Measurements from ENCODE around the gene LY6G6F. TPM values are rescaled to one million over a fixed set of nuclear protein-coding genes. Genes with fewer than 3 reads are reported as not detected.

Gene LY6G6F
- total and polyA plus RNA-seq, 2 of the 13 experiments (the other 11 are each of a cell fraction or from before 2014, with no cell fraction given), result not detected

DNA sequence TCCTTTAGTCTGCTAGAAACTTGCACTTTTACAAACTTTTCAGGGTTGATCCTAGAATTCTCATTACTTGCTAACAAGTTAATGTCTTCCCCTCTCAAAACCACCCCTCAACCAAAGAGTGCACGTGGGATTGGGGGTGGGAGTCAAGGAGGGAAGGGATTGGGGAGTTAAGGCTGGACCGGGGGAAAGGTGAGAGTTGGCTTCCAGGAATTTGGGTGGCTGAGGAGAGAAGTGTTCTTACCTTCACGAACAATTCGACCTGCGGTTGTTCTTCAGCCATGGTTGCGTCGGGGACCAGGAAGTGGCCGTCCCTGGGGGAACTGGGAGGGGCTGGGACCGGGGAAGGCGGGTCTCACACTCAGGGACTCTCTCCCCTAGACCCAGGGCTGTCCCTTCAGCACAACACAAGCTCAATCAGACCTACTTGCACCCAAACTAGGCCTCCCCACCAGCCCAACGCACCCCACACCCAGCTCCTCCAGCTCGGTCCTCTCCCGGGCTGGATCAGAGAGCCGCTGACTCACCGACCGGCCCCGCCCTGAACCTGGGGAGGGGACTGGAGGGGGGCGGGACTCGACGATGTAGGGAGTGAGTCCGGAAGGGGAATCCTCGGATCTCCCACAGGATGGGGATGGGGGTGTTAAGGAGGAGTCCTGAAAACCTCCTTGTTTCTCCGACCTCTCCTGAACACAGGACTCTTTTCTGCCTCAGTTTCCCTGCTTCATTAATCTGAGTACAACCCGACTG lies 29.5 kb downstream of the LY6G6F start, which contains the start of gene CLIC1 (continued):
- TF ChIP-seq, protein P1, sequence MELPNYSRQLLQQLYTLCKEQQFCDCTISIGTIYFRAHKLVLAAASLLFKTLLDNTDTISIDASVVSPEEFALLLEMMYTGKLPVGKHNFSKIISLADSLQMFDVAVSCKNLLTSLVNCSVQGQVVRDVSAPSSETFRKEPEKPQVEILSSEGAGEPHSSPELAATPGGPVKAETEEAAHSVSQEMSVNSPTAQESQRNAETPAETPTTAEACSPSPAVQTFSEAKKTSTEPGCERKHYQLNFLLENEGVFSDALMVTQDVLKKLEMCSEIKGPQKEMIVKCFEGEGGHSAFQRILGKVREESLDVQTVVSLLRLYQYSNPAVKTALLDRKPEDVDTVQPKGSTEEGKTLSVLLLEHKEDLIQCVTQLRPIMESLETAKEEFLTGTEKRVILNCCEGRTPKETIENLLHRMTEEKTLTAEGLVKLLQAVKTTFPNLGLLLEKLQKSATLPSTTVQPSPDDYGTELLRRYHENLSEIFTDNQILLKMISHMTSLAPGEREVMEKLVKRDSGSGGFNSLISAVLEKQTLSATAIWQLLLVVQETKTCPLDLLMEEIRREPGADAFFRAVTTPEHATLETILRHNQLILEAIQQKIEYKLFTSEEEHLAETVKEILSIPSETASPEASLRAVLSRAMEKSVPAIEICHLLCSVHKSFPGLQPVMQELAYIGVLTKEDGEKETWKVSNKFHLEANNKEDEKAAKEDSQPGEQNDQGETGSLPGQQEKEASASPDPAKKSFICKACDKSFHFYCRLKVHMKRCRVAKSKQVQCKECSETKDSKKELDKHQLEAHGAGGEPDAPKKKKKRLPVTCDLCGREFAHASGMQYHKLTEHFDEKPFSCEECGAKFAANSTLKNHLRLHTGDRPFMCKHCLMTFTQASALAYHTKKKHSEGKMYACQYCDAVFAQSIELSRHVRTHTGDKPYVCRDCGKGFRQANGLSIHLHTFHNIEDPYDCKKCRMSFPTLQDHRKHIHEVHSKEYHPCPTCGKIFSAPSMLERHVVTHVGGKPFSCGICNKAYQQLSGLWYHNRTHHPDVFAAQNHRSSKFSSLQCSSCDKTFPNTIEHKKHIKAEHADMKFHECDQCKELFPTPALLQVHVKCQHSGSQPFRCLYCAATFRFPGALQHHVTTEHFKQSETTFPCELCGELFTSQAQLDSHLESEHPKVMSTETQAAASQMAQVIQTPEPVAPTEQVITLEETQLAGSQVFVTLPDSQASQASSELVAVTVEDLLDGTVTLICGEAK (IDR thresholded peaks at IDR 0.05), result no peak
- TF ChIP-seq, protein P1 (CRISPR knock-in tag; IDR thresholded peaks at IDR 0.05), result peak; percentile 67
- TF ChIP-seq ZNF124 (CRISPR knock-in tag; IDR thresholded peaks at IDR 0.05), result 0 out of 2 replicates have a peak, but pooled peaks have one; percentile 33
- TF ChIP-seq FOXK2 (IDR thresholded peaks at IDR 0.05), result no peak
- TF ChIP-seq, protein P2, sequence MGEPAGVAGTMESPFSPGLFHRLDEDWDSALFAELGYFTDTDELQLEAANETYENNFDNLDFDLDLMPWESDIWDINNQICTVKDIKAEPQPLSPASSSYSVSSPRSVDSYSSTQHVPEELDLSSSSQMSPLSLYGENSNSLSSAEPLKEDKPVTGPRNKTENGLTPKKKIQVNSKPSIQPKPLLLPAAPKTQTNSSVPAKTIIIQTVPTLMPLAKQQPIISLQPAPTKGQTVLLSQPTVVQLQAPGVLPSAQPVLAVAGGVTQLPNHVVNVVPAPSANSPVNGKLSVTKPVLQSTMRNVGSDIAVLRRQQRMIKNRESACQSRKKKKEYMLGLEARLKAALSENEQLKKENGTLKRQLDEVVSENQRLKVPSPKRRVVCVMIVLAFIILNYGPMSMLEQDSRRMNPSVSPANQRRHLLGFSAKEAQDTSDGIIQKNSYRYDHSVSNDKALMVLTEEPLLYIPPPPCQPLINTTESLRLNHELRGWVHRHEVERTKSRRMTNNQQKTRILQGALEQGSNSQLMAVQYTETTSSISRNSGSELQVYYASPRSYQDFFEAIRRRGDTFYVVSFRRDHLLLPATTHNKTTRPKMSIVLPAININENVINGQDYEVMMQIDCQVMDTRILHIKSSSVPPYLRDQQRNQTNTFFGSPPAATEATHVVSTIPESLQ (CRISPR knock-in tag; conservative IDR thresholded peaks at IDR 0.05), result peak; percentile 93; the same call in 1 of the 2 replicates
- TF ChIP-seq, protein P3, sequence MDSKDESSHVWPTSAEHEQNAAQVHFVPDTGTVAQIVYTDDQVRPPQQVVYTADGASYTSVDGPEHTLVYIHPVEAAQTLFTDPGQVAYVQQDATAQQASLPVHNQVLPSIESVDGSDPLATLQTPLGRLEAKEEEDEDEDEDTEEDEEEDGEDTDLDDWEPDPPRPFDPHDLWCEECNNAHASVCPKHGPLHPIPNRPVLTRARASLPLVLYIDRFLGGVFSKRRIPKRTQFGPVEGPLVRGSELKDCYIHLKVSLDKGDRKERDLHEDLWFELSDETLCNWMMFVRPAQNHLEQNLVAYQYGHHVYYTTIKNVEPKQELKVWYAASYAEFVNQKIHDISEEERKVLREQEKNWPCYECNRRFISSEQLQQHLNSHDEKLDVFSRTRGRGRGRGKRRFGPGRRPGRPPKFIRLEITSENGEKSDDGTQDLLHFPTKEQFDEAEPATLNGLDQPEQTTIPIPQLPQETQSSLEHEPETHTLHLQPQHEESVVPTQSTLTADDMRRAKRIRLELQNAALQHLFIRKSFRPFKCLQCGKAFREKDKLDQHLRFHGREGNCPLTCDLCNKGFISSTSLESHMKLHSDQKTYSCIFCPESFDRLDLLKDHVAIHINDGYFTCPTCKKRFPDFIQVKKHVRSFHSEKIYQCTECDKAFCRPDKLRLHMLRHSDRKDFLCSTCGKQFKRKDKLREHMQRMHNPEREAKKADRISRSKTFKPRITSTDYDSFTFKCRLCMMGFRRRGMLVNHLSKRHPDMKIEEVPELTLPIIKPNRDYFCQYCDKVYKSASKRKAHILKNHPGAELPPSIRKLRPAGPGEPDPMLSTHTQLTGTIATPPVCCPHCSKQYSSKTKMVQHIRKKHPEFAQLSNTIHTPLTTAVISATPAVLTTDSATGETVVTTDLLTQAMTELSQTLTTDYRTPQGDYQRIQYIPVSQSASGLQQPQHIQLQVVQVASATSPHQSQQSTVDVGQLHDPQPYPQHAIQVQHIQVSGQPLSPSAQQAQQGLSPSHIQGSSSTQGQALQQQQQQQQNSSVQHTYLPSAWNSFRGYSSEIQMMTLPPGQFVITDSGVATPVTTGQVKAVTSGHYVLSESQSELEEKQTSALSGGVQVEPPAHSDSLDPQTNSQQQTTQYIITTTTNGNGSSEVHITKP (CRISPR knock-in tag; IDR thresholded peaks at IDR 0.05; ENCODE audit: low read depth), result peak; percentile 96
- TF ChIP-seq, protein P4, sequence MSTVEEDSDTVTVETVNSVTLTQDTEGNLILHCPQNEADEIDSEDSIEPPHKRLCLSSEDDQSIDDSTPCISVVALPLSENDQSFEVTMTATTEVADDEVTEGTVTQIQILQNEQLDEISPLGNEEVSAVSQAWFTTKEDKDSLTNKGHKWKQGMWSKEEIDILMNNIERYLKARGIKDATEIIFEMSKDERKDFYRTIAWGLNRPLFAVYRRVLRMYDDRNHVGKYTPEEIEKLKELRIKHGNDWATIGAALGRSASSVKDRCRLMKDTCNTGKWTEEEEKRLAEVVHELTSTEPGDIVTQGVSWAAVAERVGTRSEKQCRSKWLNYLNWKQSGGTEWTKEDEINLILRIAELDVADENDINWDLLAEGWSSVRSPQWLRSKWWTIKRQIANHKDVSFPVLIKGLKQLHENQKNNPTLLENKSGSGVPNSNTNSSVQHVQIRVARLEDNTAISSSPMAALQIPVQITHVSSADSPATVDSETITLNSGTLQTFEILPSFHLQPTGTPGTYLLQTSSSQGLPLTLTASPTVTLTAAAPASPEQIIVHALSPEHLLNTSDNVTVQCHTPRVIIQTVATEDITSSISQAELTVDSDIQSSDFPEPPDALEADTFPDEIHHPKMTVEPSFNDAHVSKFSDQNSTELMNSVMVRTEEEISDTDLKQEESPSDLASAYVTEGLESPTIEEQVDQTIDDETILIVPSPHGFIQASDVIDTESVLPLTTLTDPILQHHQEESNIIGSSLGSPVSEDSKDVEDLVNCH (CRISPR knock-in tag; IDR thresholded peaks at IDR 0.05), result no peak
- no peak; the same call in 1 of the 2 replicates for TF ChIP-seq ZNF547 (CRISPR knock-in tag; IDR thresholded peaks at IDR 0.05)
- no peak for TF ChIP-seq ZNF33B (CRISPR knock-in tag; IDR thresholded peaks at IDR 0.05)
